Hepatocyte (in vitro differentiated cells): Measurements from ENCODE around the gene SMAP1. TPM values are rescaled to one million over a fixed set of nuclear protein-coding genes. Genes with fewer than 3 reads are reported as not detected.

Source experiments
- DNase-seq: peaks from one replicate; pipeline ENCODE4 v3.0.0-alpha.2; 2016; ENCODE audit warnings: low spot score
- H2AFZ ChIP-seq: fragments of 200-600 bp; sonication (generic); 2 replicates; pipeline ENCODE4 v1.6.0; 2016; ENCODE audit warnings: antibody characterized with exemption, mild to moderate bottlenecking
- H3K27ac ChIP-seq: fragments of 200-600 bp; sonication (generic); 2 replicates; pipeline ENCODE4 v1.5.1; 2016; ENCODE audit warnings: mild to moderate bottlenecking
- H3K27me3 ChIP-seq: fragments of 200-600 bp; sonication (generic); 2 replicates; pipeline ENCODE4 v1.6.1; 2016
- H3K36me3 ChIP-seq: fragments of 200-600 bp; sonication (generic); replicated peaks from 2 replicates; pipeline ENCODE4 v1.5.1; 2016; ENCODE audit warnings: low read depth; ENCODE audit not compliant: insufficient read depth
- H3K4me1 ChIP-seq: fragments of 200-600 bp; sonication (generic); 2 replicates; pipeline ENCODE4 v1.5.1; 2016; ENCODE audit warnings: mild to moderate bottlenecking, moderate library complexity; ENCODE audit not compliant: insufficient read depth
- H3K4me2 ChIP-seq: fragments of 200-600 bp; sonication (generic); 2 replicates; pipeline ENCODE4 v1.6.0; 2016
- H3K4me3 ChIP-seq: fragments of 200-600 bp; sonication (generic); 2 replicates; pipeline ENCODE4 v1.5.1; 2016; ENCODE audit warnings: mild to moderate bottlenecking
- H3K79me2 ChIP-seq: fragments of 200-600 bp; sonication (generic); 2 replicates; pipeline ENCODE4 v1.6.0; 2017; ENCODE audit warnings: mild to moderate bottlenecking
- H3K9me2 ChIP-seq: fragments of 200-600 bp; sonication (generic); replicated peaks from 2 replicates; pipeline ENCODE4 v1.6.0; 2017; ENCODE audit warnings: mild to moderate bottlenecking; ENCODE audit not compliant: insufficient read depth
- H3K9me3 ChIP-seq: fragments of 200-600 bp; sonication (generic); 2 replicates; pipeline ENCODE4 v1.5.1; 2016; ENCODE audit warnings: low read depth, mild to moderate bottlenecking
- H4K20me1 ChIP-seq: fragments of 200-600 bp; sonication (generic); 2 replicates; pipeline ENCODE4 v1.6.0; 2016; ENCODE audit warnings: mild to moderate bottlenecking; ENCODE audit not compliant: insufficient read depth, poor library complexity, severe bottlenecking
- EZH2 ChIP-seq: fragments of 200-600 bp; sonication (generic); IDR thresholded peaks from 2 replicates; pipeline ENCODE4 v1.6.1; 2016; ENCODE audit warnings: antibody characterized with exemption, mild to moderate bottlenecking, borderline replicate concordance
- EZH2phosphoT487 ChIP-seq: fragments of 200-600 bp; sonication (generic); IDR thresholded peaks from one replicate; pipeline ENCODE4 v1.6.1; 2018; ENCODE audit warnings: antibody characterized with exemption, mild to moderate bottlenecking, low read depth, moderate library complexity; ENCODE audit not compliant: unreplicated experiment, severe bottlenecking
- WGBS: methylation state at CpG from one replicate; pipeline ENCODE4 v1.1.6; 2016; ENCODE audit warnings: low lambda C conversion rate; ENCODE audit errors: missing lambda C conversion rate; 5-methylcytosine and 5-hydroxymethylcytosine counted together
- polyA plus RNA-seq: library from polyadenylated mRNA; unstranded; fragments of >200 nt; fragmentation: Nextera tagmentation; extraction: Ambion mirVana; gene quantifications from 2 replicates; pipeline ENCODE4 v1.2.1, GENCODE V29; 2016
- total RNA-seq: library from RNA; depleted of rRNA; stranded (reverse); fragments of >200 nt; gene quantifications from 2 replicates; pipeline ENCODE4 v1.2.3, GENCODE V29; 2014
- TF ChIP-seq, protein P1 (sequence below): fragments of 200-600 bp; sonication (generic); IDR thresholded peaks from 2 replicates; pipeline ENCODE4 v1.5.1; 2016; ENCODE audit warnings: antibody characterized with exemption, mild to moderate bottlenecking; ENCODE audit not compliant: poor library complexity

Gene SMAP1
- total and polyA plus RNA-seq, 2 experiments from 2014 or later: 28.2 to 42.4 TPM

- Histone ChIP-seq H3K27me3 (no peaks in the 10 kb centered on the region), H3K9me2 (no peaks in the 10 kb centered on the region), H3K79me2 (no peaks in the 10 kb centered on the region), H3K9me3 (no peaks in the 10 kb centered on the region), H3K36me3 (no peaks in the 10 kb centered on the region), H3K4me1 (no peaks in the 10 kb centered on the region), H3K27ac (no peak overlapping the region), H4K20me1 (no peaks in the 10 kb centered on the region), H3K4me2 (no peak overlapping the region), H2AFZ (no peak overlapping the region), H3K4me3 (no peak overlapping the region)
- no peak for DNase-seq
- 93% methylated on average over 7 of the region's 7 CpGs for WGBS
- TF ChIP-seq EZH2 (no peak), EZH2phosphoT487 (no peak)
- TF ChIP-seq, protein P1, sequence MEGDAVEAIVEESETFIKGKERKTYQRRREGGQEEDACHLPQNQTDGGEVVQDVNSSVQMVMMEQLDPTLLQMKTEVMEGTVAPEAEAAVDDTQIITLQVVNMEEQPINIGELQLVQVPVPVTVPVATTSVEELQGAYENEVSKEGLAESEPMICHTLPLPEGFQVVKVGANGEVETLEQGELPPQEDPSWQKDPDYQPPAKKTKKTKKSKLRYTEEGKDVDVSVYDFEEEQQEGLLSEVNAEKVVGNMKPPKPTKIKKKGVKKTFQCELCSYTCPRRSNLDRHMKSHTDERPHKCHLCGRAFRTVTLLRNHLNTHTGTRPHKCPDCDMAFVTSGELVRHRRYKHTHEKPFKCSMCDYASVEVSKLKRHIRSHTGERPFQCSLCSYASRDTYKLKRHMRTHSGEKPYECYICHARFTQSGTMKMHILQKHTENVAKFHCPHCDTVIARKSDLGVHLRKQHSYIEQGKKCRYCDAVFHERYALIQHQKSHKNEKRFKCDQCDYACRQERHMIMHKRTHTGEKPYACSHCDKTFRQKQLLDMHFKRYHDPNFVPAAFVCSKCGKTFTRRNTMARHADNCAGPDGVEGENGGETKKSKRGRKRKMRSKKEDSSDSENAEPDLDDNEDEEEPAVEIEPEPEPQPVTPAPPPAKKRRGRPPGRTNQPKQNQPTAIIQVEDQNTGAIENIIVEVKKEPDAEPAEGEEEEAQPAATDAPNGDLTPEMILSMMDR: no peak
Observed at GRCh38 chr6:70889270-70889669, 221.6 kb downstream of the SMAP1 start.

- Histone ChIP-seq H3K9me3 (no peaks in the 10 kb centered on the region), H2AFZ (no peak overlapping the region)
Observed at GRCh38 chr6:70894001-70894400, 226.3 kb downstream of the SMAP1 start.

GRCh38 chr6:70900047-70900446 lies 232.4 kb downstream of the SMAP1 start:
- no peaks in the 10 kb centered on the region for H3K36me3 ChIP-seq
- H3K4me1 ChIP-seq: no peaks in the 10 kb centered on the region
- no peak for DNase-seq
- H3K27me3 ChIP-seq: no peaks in the 10 kb centered on the region
- 75% methylated on average over 2 of the region's 2 CpGs for WGBS
- no peak overlapping the region for H2AFZ ChIP-seq
- H4K20me1 ChIP-seq: no peaks in the 10 kb centered on the region
- no peaks in the 10 kb centered on the region for H3K79me2 ChIP-seq
- TF ChIP-seq EZH2phosphoT487: no peak
- no peak for TF ChIP-seq EZH2
- TF ChIP-seq, protein P1: no peak
- H3K27ac ChIP-seq: no peak overlapping the region
- no peaks in the 10 kb centered on the region for H3K9me3 ChIP-seq
- no peak overlapping the region for H3K4me3 ChIP-seq
- no peaks in the 10 kb centered on the region for H3K9me2 ChIP-seq
- H3K4me2 ChIP-seq: no peak overlapping the region

More at GRCh38 chr6:70894001-70894400, 226.3 kb downstream of the SMAP1 start:
- no peaks in the 10 kb centered on the region for H3K4me1 ChIP-seq
- 79% methylated on average over 12 of the region's 12 CpGs for WGBS
- TF ChIP-seq, protein P1: no peak
- TF ChIP-seq EZH2 (no peak), EZH2phosphoT487 (no peak)
- no peak overlapping the region for H3K27ac ChIP-seq
- no peak overlapping the region for H3K4me2 ChIP-seq
- H3K36me3 ChIP-seq: no peaks in the 10 kb centered on the region
- no peaks in the 10 kb centered on the region for H4K20me1 ChIP-seq
- no peaks in the 10 kb centered on the region for H3K79me2 ChIP-seq
- H3K4me3 ChIP-seq: no peak overlapping the region
- H3K9me2 ChIP-seq: no peaks in the 10 kb centered on the region
- no peak for DNase-seq
- H3K27me3 ChIP-seq: no peaks in the 10 kb centered on the region

GRCh38 chr6:70901324-70901723 lies 233.6 kb downstream of the SMAP1 start:
- Histone ChIP-seq H3K9me3 (no peaks in the 10 kb centered on the region), H3K4me3 (no peak overlapping the region), H3K4me1 (no peaks in the 10 kb centered on the region), H3K27me3 (no peaks in the 10 kb centered on the region), H3K4me2 (no peak overlapping the region), H4K20me1 (no peaks in the 10 kb centered on the region), H3K36me3 (no peaks in the 10 kb centered on the region), H3K27ac (no peak overlapping the region), H3K79me2 (no peaks in the 10 kb centered on the region), H3K9me2 (no peaks in the 10 kb centered on the region), H2AFZ (no peak overlapping the region)
- WGBS: 70% methylated on average over 3 of the region's 3 CpGs
- TF ChIP-seq EZH2 (no peak), EZH2phosphoT487 (no peak)
- TF ChIP-seq, protein P1: no peak
- DNase-seq: no peak
